ENCODE measurements around the gene ERN1. TPM values are rescaled to one million over a fixed set of nuclear protein-coding genes. Genes with fewer than 3 reads are reported as not detected.
A peak's percentile ranks its signal among the peaks of the same experiment; 100 is the strongest.

Gene ERN1
- total and polyA plus RNA-seq, 2 of the 13 experiments (the other 11 are each of a cell fraction or from before 2014, with no cell fraction given): 6.0 to 12.7 TPM

GRCh38 chr17:64148017-64148631 is 18.2 kb upstream of the ERN1 start (continued):
- TF ChIP-seq NONO (IDR thresholded peaks at IDR 0.05) (no peak), NONO (CRISPR knock-in tag; conservative IDR thresholded peaks at IDR 0.05) (peak; percentile 61), ZNF350 (CRISPR knock-in tag; IDR thresholded peaks at IDR 0.05; ENCODE audit: borderline replicate concordance, low read depth) (peak; percentile 52), BCL6 (CRISPR knock-in tag; IDR thresholded peaks at IDR 0.05) (no peak), CBX5 (CRISPR knock-in tag; IDR thresholded peaks at IDR 0.05; ENCODE audit: borderline replicate concordance) (no peak), ZNF83 (CRISPR knock-in tag; IDR thresholded peaks at IDR 0.05; ENCODE audit: borderline replicate concordance) (no peak), FIP1L1 (IDR thresholded peaks at IDR 0.05; ENCODE audit: borderline replicate concordance, insufficient read depth, low read depth, low read length) (peak; percentile 64; the same call in 1 of the 2 replicates), IKZF5 (CRISPR knock-in tag; IDR thresholded peaks at IDR 0.05) (no peak), ZFP1 (CRISPR knock-in tag; IDR thresholded peaks at IDR 0.05) (no peak), REPIN1 (CRISPR knock-in tag; IDR thresholded peaks at IDR 0.05; ENCODE audit: borderline replicate concordance, low read depth) (peak; percentile 64; the same call in 1 of the 2 replicates), SATB2 (CRISPR knock-in tag; IDR thresholded peaks at IDR 0.05) (no peak), FOSL2 (CRISPR knock-in tag; IDR thresholded peaks at IDR 0.05) (no peak), MTA3 (CRISPR knock-in tag; IDR thresholded peaks at IDR 0.05) (no peak), ZNF354B (CRISPR knock-in tag; IDR thresholded peaks at IDR 0.05) (no peak; the same call in 1 of the 2 replicates), THAP8 (CRISPR knock-in tag; IDR thresholded peaks at IDR 0.05; ENCODE audit: borderline replicate concordance) (no peak), GZF1 (CRISPR knock-in tag; IDR thresholded peaks at IDR 0.05) (peak; percentile 74; the same call in 1 of the 2 replicates), ZNF367 (CRISPR knock-in tag; IDR thresholded peaks at IDR 0.05; ENCODE audit: borderline replicate concordance) (no peak)
- TF ChIP-seq, protein P1, sequence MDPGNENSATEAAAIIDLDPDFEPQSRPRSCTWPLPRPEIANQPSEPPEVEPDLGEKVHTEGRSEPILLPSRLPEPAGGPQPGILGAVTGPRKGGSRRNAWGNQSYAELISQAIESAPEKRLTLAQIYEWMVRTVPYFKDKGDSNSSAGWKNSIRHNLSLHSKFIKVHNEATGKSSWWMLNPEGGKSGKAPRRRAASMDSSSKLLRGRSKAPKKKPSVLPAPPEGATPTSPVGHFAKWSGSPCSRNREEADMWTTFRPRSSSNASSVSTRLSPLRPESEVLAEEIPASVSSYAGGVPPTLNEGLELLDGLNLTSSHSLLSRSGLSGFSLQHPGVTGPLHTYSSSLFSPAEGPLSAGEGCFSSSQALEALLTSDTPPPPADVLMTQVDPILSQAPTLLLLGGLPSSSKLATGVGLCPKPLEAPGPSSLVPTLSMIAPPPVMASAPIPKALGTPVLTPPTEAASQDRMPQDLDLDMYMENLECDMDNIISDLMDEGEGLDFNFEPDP (CRISPR knock-in tag; conservative IDR thresholded peaks at IDR 0.05): no peak
- TF ChIP-seq, protein P2, sequence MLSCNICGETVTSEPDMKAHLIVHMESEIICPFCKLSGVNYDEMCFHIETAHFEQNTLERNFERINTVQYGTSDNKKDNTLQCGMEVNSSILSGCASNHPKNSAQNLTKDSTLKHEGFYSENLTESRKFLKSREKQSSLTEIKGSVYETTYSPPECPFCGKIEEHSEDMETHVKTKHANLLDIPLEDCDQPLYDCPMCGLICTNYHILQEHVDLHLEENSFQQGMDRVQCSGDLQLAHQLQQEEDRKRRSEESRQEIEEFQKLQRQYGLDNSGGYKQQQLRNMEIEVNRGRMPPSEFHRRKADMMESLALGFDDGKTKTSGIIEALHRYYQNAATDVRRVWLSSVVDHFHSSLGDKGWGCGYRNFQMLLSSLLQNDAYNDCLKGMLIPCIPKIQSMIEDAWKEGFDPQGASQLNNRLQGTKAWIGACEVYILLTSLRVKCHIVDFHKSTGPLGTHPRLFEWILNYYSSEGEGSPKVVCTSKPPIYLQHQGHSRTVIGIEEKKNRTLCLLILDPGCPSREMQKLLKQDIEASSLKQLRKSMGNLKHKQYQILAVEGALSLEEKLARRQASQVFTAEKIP (CRISPR knock-in tag; IDR thresholded peaks at IDR 0.05; ENCODE audit: borderline replicate concordance): no peak
- TF ChIP-seq, protein P3, sequence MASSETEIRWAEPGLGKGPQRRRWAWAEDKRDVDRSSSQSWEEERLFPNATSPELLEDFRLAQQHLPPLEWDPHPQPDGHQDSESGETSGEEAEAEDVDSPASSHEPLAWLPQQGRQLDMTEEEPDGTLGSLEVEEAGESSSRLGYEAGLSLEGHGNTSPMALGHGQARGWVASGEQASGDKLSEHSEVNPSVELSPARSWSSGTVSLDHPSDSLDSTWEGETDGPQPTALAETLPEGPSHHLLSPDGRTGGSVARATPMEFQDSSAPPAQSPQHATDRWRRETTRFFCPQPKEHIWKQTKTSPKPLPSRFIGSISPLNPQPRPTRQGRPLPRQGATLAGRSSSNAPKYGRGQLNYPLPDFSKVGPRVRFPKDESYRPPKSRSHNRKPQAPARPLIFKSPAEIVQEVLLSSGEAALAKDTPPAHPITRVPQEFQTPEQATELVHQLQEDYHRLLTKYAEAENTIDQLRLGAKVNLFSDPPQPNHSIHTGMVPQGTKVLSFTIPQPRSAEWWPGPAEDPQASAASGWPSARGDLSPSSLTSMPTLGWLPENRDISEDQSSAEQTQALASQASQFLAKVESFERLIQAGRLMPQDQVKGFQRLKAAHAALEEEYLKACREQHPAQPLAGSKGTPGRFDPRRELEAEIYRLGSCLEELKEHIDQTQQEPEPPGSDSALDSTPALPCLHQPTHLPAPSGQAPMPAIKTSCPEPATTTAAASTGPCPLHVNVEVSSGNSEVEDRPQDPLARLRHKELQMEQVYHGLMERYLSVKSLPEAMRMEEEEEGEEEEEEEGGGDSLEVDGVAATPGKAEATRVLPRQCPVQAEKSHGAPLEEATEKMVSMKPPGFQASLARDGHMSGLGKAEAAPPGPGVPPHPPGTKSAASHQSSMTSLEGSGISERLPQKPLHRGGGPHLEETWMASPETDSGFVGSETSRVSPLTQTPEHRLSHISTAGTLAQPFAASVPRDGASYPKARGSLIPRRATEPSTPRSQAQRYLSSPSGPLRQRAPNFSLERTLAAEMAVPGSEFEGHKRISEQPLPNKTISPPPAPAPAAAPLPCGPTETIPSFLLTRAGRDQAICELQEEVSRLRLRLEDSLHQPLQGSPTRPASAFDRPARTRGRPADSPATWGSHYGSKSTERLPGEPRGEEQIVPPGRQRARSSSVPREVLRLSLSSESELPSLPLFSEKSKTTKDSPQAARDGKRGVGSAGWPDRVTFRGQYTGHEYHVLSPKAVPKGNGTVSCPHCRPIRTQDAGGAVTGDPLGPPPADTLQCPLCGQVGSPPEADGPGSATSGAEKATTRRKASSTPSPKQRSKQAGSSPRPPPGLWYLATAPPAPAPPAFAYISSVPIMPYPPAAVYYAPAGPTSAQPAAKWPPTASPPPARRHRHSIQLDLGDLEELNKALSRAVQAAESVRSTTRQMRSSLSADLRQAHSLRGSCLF (CRISPR knock-in tag; IDR thresholded peaks at IDR 0.05; ENCODE audit: borderline replicate concordance): no peak

Measured in HepG2 (cell line).